GM12801 (cell line): Measurements from ENCODE around the gene DPH2.

Experiments
- TF ChIP-seq, protein P1 (sequence below): IDR thresholded peaks from one replicate; pipeline ENCODE4 v1.5.1; 2011; ENCODE audit warnings: control low read depth; ENCODE audit not compliant: insufficient read length; ENCODE audit errors: extremely low read depth

Gene DPH2

GRCh38 chr1:43969746-43970466 lies at the start of gene DPH2:
TSS of gene DPH2 (plus strand) at chr1:43970010. CDS start at chr1:43970176, 166 bp downstream.
- TF ChIP-seq, protein P1, sequence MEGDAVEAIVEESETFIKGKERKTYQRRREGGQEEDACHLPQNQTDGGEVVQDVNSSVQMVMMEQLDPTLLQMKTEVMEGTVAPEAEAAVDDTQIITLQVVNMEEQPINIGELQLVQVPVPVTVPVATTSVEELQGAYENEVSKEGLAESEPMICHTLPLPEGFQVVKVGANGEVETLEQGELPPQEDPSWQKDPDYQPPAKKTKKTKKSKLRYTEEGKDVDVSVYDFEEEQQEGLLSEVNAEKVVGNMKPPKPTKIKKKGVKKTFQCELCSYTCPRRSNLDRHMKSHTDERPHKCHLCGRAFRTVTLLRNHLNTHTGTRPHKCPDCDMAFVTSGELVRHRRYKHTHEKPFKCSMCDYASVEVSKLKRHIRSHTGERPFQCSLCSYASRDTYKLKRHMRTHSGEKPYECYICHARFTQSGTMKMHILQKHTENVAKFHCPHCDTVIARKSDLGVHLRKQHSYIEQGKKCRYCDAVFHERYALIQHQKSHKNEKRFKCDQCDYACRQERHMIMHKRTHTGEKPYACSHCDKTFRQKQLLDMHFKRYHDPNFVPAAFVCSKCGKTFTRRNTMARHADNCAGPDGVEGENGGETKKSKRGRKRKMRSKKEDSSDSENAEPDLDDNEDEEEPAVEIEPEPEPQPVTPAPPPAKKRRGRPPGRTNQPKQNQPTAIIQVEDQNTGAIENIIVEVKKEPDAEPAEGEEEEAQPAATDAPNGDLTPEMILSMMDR: no peak

GRCh38 chr1:43921022-43921421 lies 48.8 kb upstream of the DPH2 start:
- TF ChIP-seq, protein P1: no peak

GRCh38 chr1:43924516-43924915 lies 45.3 kb upstream of the DPH2 start:
- TF ChIP-seq, protein P1: no peak

DNA sequence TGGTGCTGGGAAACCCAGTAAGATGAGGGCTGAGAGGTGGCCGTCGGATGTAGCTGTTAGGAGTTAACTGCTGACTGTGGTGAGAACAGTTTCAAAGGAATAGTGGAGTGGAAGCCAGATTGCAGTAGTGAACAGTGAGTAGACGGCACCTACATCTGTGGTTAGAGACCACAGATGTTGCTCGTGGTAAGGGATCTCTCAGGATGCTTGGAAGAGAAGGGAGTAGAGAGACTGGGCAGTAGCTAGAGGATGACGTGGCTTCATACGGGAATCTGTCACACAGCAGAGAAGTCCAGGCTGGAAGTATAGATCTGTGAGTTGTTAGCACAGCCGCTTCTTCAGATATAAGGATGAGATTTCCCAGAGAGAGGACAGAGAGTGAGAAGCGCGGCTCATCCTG lies 44.0 kb upstream of the DPH2 start:
- TF ChIP-seq, protein P1: no peak

DNA sequence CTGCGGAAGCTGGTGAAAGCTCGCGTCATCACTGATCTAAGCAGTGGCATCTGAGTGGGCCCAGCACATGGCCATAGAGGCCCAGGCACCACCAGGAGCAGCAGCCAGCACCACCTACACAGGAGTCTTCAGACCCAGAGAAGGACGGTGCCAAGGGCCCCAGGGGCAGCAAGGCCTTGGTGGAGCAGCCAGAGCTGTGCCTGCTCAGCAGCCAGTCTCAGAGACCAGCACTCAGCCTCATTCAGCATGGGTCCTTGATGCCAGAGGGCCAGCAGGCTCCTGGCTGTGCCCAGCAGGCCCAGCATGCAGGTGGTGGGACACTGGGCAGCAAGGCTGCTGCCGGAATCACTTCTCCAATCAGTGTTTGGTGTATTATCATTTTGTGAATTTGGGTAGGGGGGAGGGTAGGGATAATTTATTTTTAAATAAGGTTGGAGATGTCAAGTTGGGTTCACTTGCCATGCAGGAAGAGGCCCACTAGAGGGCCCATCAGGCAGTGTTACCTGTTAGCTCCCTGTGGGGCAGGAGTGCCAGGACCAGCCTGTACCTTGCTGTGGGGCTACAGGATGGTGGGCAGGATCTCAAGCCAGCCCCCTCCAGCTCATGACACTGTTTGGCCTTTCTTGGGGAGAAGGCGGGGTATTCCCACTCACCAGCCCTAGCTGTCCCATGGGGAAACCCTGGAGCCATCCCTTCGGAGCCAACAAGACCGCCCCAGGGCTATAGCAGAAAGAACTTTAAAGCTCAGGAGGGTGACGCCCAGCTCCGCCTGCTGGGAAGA lies 39.5 kb upstream of the DPH2 start:
- TF ChIP-seq, protein P1: no peak

DNA sequence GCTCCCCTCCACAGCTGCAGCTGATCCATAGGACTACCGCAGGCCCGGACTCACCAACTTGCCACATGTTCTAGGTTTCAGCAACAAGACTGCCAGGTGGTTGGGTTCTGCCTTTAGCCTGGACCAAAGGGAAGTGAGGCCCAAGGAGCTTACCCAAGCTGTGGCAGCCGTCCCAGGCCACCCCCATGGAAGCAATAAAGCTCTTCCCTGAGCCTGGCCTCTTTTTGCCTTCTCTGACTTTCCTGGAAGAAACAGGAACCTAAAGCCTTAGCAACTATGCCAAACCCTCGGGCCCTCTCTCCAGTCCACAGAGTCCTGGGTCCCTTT lies 38.9 kb upstream of the DPH2 start:
- TF ChIP-seq, protein P1: no peak

DNA sequence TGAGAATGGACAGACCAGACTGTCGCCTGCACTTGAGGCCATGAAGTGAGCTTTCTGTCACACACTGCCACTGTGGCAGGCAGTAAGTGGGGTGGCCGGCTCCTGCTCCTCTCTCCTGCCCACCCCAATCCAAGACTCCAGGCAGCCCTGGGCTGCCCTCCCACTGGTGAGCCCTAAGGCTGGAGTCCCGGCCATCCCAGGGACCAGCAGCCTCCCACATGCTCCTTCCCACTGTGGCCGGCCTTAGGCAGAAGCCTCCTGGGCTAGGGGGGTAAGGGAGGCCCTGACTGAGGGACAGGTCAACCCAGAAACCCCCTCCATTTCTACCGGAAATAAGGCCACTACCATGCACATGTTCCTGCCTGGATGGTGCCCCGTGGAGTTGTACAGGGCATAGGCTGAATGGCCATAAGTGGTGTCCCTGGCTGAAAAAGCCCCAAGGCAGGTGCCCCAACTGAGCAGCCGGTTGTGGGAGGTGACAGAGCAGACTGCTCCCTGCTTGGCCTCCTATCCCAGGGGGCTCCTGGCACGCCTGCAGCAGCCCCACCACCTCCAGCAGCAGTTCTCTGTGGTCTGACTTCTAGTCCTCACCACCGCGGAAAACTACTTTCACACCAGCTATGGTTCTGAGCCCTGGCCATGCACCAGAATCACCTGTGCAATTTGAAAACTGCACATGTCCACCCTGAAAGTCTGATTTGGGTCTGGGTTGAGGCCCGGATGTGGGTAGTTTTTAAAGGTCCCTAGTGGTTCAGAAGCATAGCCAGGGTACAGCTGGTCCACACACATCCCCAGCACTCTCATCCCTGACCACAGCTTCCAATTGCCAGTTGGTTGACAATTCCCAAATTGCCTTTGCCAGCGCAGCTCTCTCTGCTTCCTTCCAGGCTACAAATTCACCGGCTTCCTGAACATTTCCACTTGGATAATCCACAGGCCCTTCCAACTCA lies 37.8 kb upstream of the DPH2 start:
- TF ChIP-seq, protein P1: no peak
